Spleen (tissue), 7 donors: ENCODE results near the gene SMPD1.

Experiments
- POLR2A ChIP-seq, 3 donors: fragments of 450-650 bp; IDR thresholded peaks; one replicate each; pipeline ENCODE4 v1.5.1; 2017; ENCODE audit warnings: antibody characterized with exemption in 3 of 3, mild to moderate bottlenecking in 1 of 3
- TF ChIP-seq, protein P1 (sequence below), 11 experiments: fragments of 200-600 bp in 7 of 11; fragments of 450-650 bp in 4 of 11; sonication (generic) in 4 of 11; IDR thresholded peaks in 8 of 11; conservative IDR thresholded peaks in 3 of 11; 1 replicate in 7 of 11; 2 replicates in 4 of 11; pipeline versions ENCODE4 v1.4.0 to v1.8.0; 2016 to 2021; ENCODE audit warnings: antibody characterized with exemption in 11 of 11, inconsistent platforms in 4 of 11, mild to moderate bottlenecking in 1 of 11
- donor health status: DM: no; HTN: no; CAD: no; lungs with moderate emphysema.
- donor health status: DM: no; HTN: no; CAD: no.
- donor health status: DM: no; HTN: no; CAD: no.

DNA sequence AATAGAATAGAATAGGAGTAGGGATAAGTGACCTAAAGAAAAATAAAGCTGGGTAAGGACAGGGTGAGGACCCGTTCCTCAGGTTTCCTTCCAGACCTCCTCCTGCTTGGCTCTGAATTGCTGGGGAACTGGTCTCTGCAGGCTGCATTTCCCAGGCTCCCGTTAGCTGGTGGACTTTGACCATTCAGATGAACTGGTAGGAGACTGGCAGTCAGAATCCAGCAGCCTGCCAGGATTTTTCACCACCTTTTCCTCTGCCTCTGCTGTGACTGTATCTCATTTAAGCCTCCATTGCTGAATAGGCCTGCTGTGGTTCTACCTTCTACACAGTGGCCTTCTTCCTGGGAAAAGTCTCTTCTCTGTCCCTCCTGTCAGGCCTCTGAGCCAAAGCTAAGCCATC is 24.6 kb upstream of the SMPD1 start:
- TF ChIP-seq, protein P1, sequence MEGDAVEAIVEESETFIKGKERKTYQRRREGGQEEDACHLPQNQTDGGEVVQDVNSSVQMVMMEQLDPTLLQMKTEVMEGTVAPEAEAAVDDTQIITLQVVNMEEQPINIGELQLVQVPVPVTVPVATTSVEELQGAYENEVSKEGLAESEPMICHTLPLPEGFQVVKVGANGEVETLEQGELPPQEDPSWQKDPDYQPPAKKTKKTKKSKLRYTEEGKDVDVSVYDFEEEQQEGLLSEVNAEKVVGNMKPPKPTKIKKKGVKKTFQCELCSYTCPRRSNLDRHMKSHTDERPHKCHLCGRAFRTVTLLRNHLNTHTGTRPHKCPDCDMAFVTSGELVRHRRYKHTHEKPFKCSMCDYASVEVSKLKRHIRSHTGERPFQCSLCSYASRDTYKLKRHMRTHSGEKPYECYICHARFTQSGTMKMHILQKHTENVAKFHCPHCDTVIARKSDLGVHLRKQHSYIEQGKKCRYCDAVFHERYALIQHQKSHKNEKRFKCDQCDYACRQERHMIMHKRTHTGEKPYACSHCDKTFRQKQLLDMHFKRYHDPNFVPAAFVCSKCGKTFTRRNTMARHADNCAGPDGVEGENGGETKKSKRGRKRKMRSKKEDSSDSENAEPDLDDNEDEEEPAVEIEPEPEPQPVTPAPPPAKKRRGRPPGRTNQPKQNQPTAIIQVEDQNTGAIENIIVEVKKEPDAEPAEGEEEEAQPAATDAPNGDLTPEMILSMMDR (IDR thresholded peaks at IDR 0.05 in 8 of 11, conservative IDR thresholded peaks at IDR 0.05 in 3 of 11): no peak
- TF ChIP-seq POLR2A (IDR thresholded peaks at IDR 0.05): no peak
